ENCODE measurements around the gene PRDM8.

DNA sequence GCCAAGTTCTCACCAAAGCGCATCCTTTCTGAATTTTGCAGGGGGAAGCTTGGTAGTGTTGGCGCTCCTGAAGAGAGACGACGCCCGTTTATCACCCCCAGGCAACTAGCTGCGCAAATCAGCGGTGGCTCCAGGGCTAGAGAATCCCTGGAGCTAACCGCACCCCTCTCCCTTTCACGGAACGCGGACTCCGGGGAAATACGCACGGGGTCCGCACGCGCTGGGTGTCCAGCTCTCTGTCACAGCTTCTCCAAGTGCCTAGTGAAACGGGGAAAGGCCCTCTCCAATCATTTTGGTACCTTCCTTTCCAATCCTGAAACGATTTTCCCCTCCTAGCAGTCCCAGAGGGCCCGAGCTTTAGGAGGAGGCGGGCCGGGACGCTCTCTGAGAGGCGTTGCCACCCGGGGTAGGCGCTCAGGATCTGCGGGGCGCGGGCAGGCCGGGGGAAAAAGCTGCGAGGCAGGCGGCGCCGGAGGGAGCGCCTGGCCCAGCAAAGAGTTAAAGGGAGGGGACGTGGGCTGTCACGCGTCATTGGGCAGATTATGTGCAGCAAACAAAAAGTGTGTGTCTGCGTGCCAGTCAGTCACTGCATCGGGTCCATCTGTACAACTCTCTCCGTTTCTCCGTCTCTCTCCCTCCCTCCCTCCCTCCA lies at the start of gene PRDM8:
- TF ChIP-seq POLR2A (IDR thresholded peaks at IDR 0.05; ENCODE audit: low read length) (no peak), CBX8 (IDR thresholded peaks at IDR 0.05) (no peak), HDAC2 (IDR thresholded peaks at IDR 0.05) (no peak)
